ENCODE measurements around the gene MYO9B. TPM values are rescaled to one million over a fixed set of nuclear protein-coding genes. Genes with fewer than 3 reads are reported as not detected.

The MYO9B gene
- total and polyA plus RNA-seq, 2 of the 13 experiments (the other 11 are each of a cell fraction or from before 2014, with no cell fraction given): 18.0 to 18.3 TPM

GRCh38 chr19:17245535-17245984, 170.0 kb downstream of the MYO9B start, which contains the start of gene NR2F6:
Gene NR2F6 (minus strand): TSS chr19:17245919. CDS start chr19:17245220, 699 bp downstream.
- no peak for FAIRE-seq
- CTCF ChIA-PET (ENCODE audit: low intra/inter-chr PET ratio, low total read pairs): no interaction called here
- no peak for TF ChIP-seq CBFB (CRISPR knock-in tag; IDR thresholded peaks at IDR 0.05)
- TF ChIP-seq SAP130 (CRISPR knock-in tag; IDR thresholded peaks at IDR 0.05; ENCODE audit: low read depth): 0 out of 2 replicates have a peak, but pooled peaks have one; percentile 24
- TF ChIP-seq ARID5B (CRISPR knock-in tag; IDR thresholded peaks at IDR 0.05): no peak
- peak; percentile 48 for TF ChIP-seq HNRNPLL (IDR thresholded peaks at IDR 0.05; ENCODE audit: low read depth, low read length, poor library complexity, severe bottlenecking)
- peak; percentile 41; the same call in 1 of the 2 replicates for TF ChIP-seq ZBTB14 (CRISPR knock-in tag; IDR thresholded peaks at IDR 0.05)
- TF ChIP-seq ZNF616 (CRISPR knock-in tag; IDR thresholded peaks at IDR 0.05; ENCODE audit: low read depth): no peak; the same call in 1 of the 2 replicates
- peak in 1 of 2 experiments; percentile 73; a peak in 3 of 4 replicates for TF ChIP-seq POLR2A (IDR thresholded peaks at IDR 0.05; ENCODE audit: insufficient read depth in 1 of 2, low read depth in 2 of 2, low read length in 2 of 2)
- no peak for TF ChIP-seq CBX5 (CRISPR knock-in tag; IDR thresholded peaks at IDR 0.05; ENCODE audit: borderline replicate concordance)
- TF ChIP-seq PLRG1 (conservative IDR thresholded peaks at IDR 0.05): no peak
- TF ChIP-seq GRHL1 (CRISPR knock-in tag; conservative IDR thresholded peaks at IDR 0.05): no peak
- TF ChIP-seq ZFY (CRISPR knock-in tag; IDR thresholded peaks at IDR 0.05): peak; percentile 80
- peak; percentile 41 for TF ChIP-seq YY1 (IDR thresholded peaks at IDR 0.05; ENCODE audit: insufficient read depth, insufficient replicate concordance, low read depth, low read length)
- 0 out of 2 replicates have a peak, but pooled peaks have one; percentile 42 for TF ChIP-seq CCDC6 (CRISPR knock-in tag; IDR thresholded peaks at IDR 0.05)
- no peak; the same call in 1 of the 2 replicates for TF ChIP-seq UBTF (CRISPR knock-in tag; IDR thresholded peaks at IDR 0.05)

More at GRCh38 chr19:17245535-17245984, 170.0 kb downstream of the MYO9B start, which contains the start of gene NR2F6:
- DNase-seq (ENCODE audit: low spot score): no peak
- BruUV-seq (replicated peaks): no TSS peak
- POLR2A ChIA-PET: interaction anchor here (1.9 to 5.0 kb wide), 4 partner anchors 10 to 30 kb away, joined by 16 to 52 read pairs (median 20); partner anchors contain the start of genes BABAM1, OCEL1 and USE1
- H4K20me1 ChIP-seq (ENCODE audit: insufficient read depth, low read length): peaks cover 19% of the 10 kb centered on the region; the same call in 1 of the 2 replicates
- in situ Hi-C loops (cut with HindIII; ENCODE audit: extremely low pct_ligation_motif_present, low pct_unique_long_range_greater_than_20kb): no loop called here
- intact Hi-C loops (cut with micrococcal nuclease; ENCODE audit: unreplicated experiment): no loop called here
- H3K4me2 ChIP-seq (ENCODE audit: low read depth, low read length): peak within 1 kb of the TSS; percentile 99
- no peaks in the 10 kb centered on the region for H3K27me3 ChIP-seq (ENCODE audit: control insufficient read depth in 1 of 2, insufficient read depth in 2 of 2, low read length in 2 of 2)
- peaks cover 72% of the 10 kb centered on the region for H3K4me1 ChIP-seq (ENCODE audit: insufficient read depth, low read length)
- H3K36me3 ChIP-seq (replicated peaks in 1 of 2; ENCODE audit: control insufficient read depth in 1 of 2, insufficient read depth in 2 of 2, low read length in 2 of 2): no peaks in the 10 kb centered on the region
- H3K9ac ChIP-seq (ENCODE audit: insufficient read depth, low read depth, low read length): peak within 1 kb of the TSS; percentile 90
- ATAC-seq: no peak
- H2AFZ ChIP-seq (ENCODE audit: low read length): no peak within 1 kb of the TSS
- H3K4me3 ChIP-seq (replicated peaks in 1 of 3; ENCODE audit: insufficient read depth in 1 of 3, low read depth in 2 of 3, low read length in 3 of 3): peak within 1 kb of the TSS; percentile 87 to 92 (median 89)
- no CpG with 5 or more reads among the region's 72 CpGs for WGBS (ENCODE audit: low lambda C conversion rate)
- H3K27ac ChIP-seq (ENCODE audit: extremely low read length, insufficient read depth, low read length): peak within 1 kb of the TSS; percentile 95
- H3K79me2 ChIP-seq (ENCODE audit: insufficient read depth, low read length): peaks cover 43% of the 10 kb centered on the region
- H3K9me3 ChIP-seq (ENCODE audit: low read length): no peaks in the 10 kb centered on the region
